Adrenal gland (tissue), 12 donors: ENCODE measurements around the gene FUT8. TPM values are rescaled to one million over a fixed set of nuclear protein-coding genes. Genes with fewer than 3 reads are reported as not detected.
A peak's percentile ranks its signal among the peaks of the same experiment; 100 is the strongest.

Source experiments
- DNase-seq, 7 donors: peaks; one replicate each; pipeline ENCODE4 v3.0.0-alpha.2; 2019 to 2020
- H3K27ac ChIP-seq, 5 donors: fragments of 200-600 bp; sonication (generic) in 4 of 5; 1 replicate in 3 of 5; 2 replicates in 2 of 5; pipeline versions ENCODE4 v1.5.1 to v1.8.0; 2016 to 2020; ENCODE audit warnings: mild to moderate bottlenecking in 1 of 5
- H3K27me3 ChIP-seq: fragments of 200-600 bp; 2 replicates; pipeline ENCODE4 v1.8.0; 2021
- H3K36me3 ChIP-seq, 2 donors: fragments of 200-600 bp; replicated peaks in 1 of 2; 1 replicate in 1 of 2; 2 replicates in 1 of 2; pipeline versions ENCODE4 v1.5.1 to v1.8.0; 2018 to 2022
- H3K4me1 ChIP-seq, 2 donors: fragments of 200-600 bp; replicated peaks in 1 of 2; 1 replicate in 1 of 2; 2 replicates in 1 of 2; pipeline versions ENCODE4 v1.5.1 to v1.8.0; 2018 to 2021
- H3K4me3 ChIP-seq, 4 donors: fragments of 200-600 bp; sonication (generic) in 3 of 4; one replicate each; pipeline ENCODE4 v1.5.1; 2016 to 2018
- H3K9me3 ChIP-seq, 3 donors: fragments of 200-600 bp; sonication (generic) in 1 of 3; replicated peaks in 1 of 3; 1 replicate in 2 of 3; 2 replicates in 1 of 3; pipeline versions ENCODE4 v1.5.1 to v1.8.0; 2016 to 2021
- CTCF ChIP-seq, 6 experiments: fragments of 450-650 bp in 4 of 6; fragments of 200-600 bp in 2 of 6; sonication (generic) in 1 of 6; IDR thresholded peaks; 1 replicate in 5 of 6; 2 replicates in 1 of 6; pipeline versions ENCODE4 v1.5.1 to v1.8.0; 2016 to 2021; ENCODE audit warnings: antibody characterized with exemption in 6 of 6, mild to moderate bottlenecking in 2 of 6, moderate library complexity in 1 of 6
- POLR2A ChIP-seq, 2 donors: fragments of 450-650 bp; IDR thresholded peaks; one replicate each; pipeline ENCODE4 v1.6.1; 2017; ENCODE audit warnings: antibody characterized with exemption in 2 of 2, mild to moderate bottlenecking in 2 of 2, moderate library complexity in 1 of 2
- WGBS, 4 donors: extraction: QIAGEN DNeasy Blood & Tissue Kit in 2 of 4; methylation state at CpG; one replicate each; pipeline versions ENCODE4 v1.1.5 to v1.1.7; 2013 to 2017; 5-methylcytosine and 5-hydroxymethylcytosine counted together
- intact Hi-C, 2 donors: fragments of 100-400 bp; cut with DNase I; formaldehyde crosslinking; loops; one replicate each; pipeline versions ENCODE4 v1.14.1 to v1.15.0; 2022 to 2023
- polyA plus RNA-seq, 3 donors: library from polyadenylated mRNA; stranded (reverse); fragments of 200-250 nt in 2 of 3; fragments of 350-450 nt in 1 of 3; fragmentation: Illumina TruSeq in 1 of 3; extraction: RNeasy Lipid Tissue Mini Kit (QIAGEN cat#74804) in 1 of 3; gene quantifications; one replicate each; pipeline ENCODE4 v1.2.3, GENCODE V29; 2013 to 2014
- total RNA-seq, 9 donors: library from RNA; depleted of rRNA in 4 of 9; stranded (reverse); fragments of >200 nt in 4 of 9; fragments of 120-200 nt in 1 of 9; fragmentation: NEBNext Ultra II Directional in 1 of 9; extraction: Animal tissue kit (Norgen Biotek cat#: 25700) in 1 of 9; gene quantifications; one replicate each; pipeline versions ENCODE4 v1.1.0 to v1.2.4, GENCODE V29; 2013 to 2023
- donor health status: healthy with polysubstance abuse.
- donor health status: Bipolar disorder and iron deficiency.
- donor health status: DM: yes; HTN: yes; CAD: no.
- donor health status: DM: no; HTN: no; CAD: no.
- donor health status: DM: no; HTN: no; CAD: no.
- donor health status: DM: yes; HTN: yes; CAD: no.

FUT8 gene
- total and polyA plus RNA-seq, 12 donors, result 7.8 to 32.1 (median 21.1) TPM

- H3K36me3 ChIP-seq, result no peaks in the 10 kb centered on the region
- H3K27ac ChIP-seq, result no peak overlapping the region
- H3K4me3 ChIP-seq, result no peak overlapping the region
- H3K27me3 ChIP-seq, result peaks cover 3% of the 10 kb centered on the region
- H3K9me3 ChIP-seq, result no peaks in the 10 kb centered on the region
- intact Hi-C loops, result no loop called here
- H3K4me1 ChIP-seq, result no peaks in the 10 kb centered on the region
- TF ChIP-seq CTCF (IDR thresholded peaks at IDR 0.05) (no peak), POLR2A (IDR thresholded peaks at IDR 0.05) (no peak)
- DNase-seq, result no peak
- WGBS, 4 donors, result 71 to 76% (median 73%) methylated on average over 7 of the region's 7 CpGs
These were observed 41.7 kb upstream of the FUT8 start for GRCh38 chr14:65370801-65371248.

- 81 to 94% (median 91%) methylated on average over 2 of the region's 2 CpGs for WGBS, 4 donors
- intact Hi-C loops, result no loop called here
- Histone ChIP-seq H3K27me3 (peaks cover 3% of the 10 kb centered on the region), H3K9me3 (no peaks in the 10 kb centered on the region), H3K27ac (no peak overlapping the region), H3K4me1 (no peaks in the 10 kb centered on the region), H3K36me3 (no peaks in the 10 kb centered on the region), H3K4me3 (no peak overlapping the region)
- DNase-seq, result no peak
- TF ChIP-seq POLR2A (IDR thresholded peaks at IDR 0.05) (no peak), CTCF (IDR thresholded peaks at IDR 0.05) (no peak)
These were observed 40.7 kb upstream of the FUT8 start for GRCh38 chr14:65371784-65372183.

- Histone ChIP-seq H3K27me3 (peaks cover 3% of the 10 kb centered on the region), H3K4me3 (no peak overlapping the region), H3K9me3 (no peaks in the 10 kb centered on the region), H3K27ac (no peak overlapping the region), H3K4me1 (no peaks in the 10 kb centered on the region), H3K36me3 (no peaks in the 10 kb centered on the region)
- WGBS, 4 donors, result 58 to 75% (median 69%) methylated on average over 14 to 15 of the region's 15 CpGs
- intact Hi-C loops, result no loop called here
- DNase-seq, result no peak
- TF ChIP-seq POLR2A (IDR thresholded peaks at IDR 0.05), result no peak
- TF ChIP-seq CTCF (IDR thresholded peaks at IDR 0.05), result no peak
These were observed 39.4 kb upstream of the FUT8 start for GRCh38 chr14:65373016-65373670.

- intact Hi-C loops, result no loop called here
- Histone ChIP-seq H3K4me1 (no peaks in the 10 kb centered on the region), H3K4me3 (no peak overlapping the region), H3K27me3 (peaks cover 3% of the 10 kb centered on the region), H3K9me3 (no peaks in the 10 kb centered on the region), H3K36me3 (no peaks in the 10 kb centered on the region), H3K27ac (no peak overlapping the region)
- peak in 1 of 7 donors; percentile 52 for DNase-seq
- TF ChIP-seq POLR2A (IDR thresholded peaks at IDR 0.05), result no peak
- no peak for TF ChIP-seq CTCF (IDR thresholded peaks at IDR 0.05)
- 70 to 84% (median 77%) methylated on average over 8 of the region's 8 CpGs for WGBS, 4 donors
These were observed 38.9 kb upstream of the FUT8 start for GRCh38 chr14:65373671-65374039.
